GM19099 (cell line): Measurements from ENCODE around the gene DPPA4.

Source experiments
- POLR2A ChIP-seq: IDR thresholded peaks from 3 replicates; pipeline ENCODE4 v1.6.1; 2011; ENCODE audit warnings: low read depth; ENCODE audit not compliant: insufficient read length; ENCODE audit errors: extremely low read depth

DPPA4 gene

GRCh38 chr3:109346770-109347295, 9.5 kb upstream of the DPPA4 start:
- no peak for TF ChIP-seq POLR2A

GRCh38 chr3:109346099-109346498, 8.8 kb upstream of the DPPA4 start:
- no peak for TF ChIP-seq POLR2A

DNA sequence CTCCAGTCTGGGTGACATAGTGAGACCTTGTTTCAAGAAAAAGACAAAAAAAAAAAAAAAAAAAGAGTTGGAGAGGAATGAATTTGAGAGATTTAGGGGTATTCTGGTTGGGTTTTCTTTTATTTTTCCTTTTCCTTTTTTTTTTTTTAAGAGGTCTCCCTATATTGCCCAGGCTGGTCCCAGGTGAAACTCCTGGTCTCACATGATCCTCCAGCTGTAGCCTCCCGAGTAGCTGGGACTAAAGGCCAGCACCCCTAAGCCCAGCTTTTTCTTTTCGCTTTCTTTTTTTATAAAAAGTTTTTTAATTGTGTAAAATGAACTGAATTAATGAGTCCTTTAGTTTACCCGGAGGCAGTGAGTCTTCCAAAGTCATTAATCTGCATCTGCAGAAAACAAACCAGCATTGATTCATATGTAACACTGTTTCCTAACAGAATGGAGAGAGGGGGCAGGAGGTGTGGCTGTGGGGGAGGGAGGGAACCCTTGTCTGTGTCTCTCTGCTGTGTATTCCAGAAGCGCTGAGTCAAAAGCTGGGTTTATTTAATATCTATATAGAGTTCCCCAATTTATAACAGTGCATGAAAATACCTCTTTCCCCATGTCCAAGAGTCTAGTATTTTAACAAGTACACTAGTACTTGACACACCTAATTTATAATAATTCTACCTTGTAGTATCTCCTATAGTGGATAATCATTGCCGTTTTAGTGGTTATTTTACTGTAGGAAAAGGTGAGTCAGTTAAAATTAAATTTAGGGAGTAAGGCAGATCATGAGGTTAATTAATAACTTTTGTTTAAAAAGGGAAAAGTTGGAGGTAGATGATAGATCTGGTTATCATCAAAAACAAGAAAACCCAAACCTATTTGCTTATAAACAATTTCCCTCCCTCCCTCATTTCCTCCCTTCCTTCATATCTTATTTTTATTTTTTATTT, 2.6 kb upstream of the DPPA4 start:
- TF ChIP-seq POLR2A = no peak

- no peak for TF ChIP-seq POLR2A
Observed at GRCh38 chr3:109339197-109339596, 1.9 kb upstream of the DPPA4 start.

DNA sequence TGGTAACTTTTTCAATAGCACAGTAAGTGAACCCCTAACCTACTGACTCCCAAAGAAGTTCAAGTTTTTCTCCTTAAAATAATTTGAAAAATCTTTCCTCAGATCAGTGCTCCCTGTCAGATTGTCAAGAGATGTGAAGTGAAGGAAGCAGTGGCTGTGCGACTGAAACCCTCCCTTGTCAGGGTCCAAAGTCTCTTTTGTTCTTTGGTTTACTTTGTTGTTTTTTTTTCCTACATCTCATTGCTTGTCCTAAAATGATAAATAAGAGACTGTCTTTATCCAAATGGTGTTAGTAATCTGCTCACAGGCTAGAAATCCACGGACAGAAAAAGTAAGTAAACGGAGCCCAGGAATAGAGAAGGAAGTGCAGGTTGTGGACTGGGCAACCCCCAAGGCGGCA, 976 bp upstream of the DPPA4 start:
- no peak for TF ChIP-seq POLR2A

DNA sequence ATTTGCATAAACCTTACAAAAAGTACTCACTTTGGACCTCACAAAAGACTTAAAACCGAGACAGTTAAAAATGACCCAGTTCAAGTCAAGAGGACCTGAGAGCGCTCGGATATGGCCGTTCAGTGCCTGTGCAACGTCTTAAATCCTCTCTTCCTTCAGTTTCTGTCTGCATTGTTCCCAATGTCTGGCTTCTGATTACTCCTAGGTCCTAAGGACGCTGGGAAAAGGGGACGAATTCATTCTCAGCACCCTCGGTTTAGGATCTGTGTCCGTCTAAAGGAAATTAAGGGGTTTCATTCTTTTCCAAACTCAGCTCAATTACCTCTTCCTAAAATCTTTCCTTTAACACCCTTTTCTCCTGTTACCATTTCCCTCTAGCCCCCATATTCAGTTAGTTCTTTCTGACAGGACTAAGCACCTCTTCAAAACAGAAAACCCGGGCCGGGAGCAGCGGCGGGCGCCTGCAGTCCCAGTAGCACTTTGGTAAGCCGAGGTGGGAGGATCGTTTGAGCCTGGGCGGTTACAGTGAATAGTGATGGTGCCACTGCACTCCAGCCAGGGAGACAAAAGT, 970 bp downstream of the DPPA4 start:
- no peak for TF ChIP-seq POLR2A

DNA sequence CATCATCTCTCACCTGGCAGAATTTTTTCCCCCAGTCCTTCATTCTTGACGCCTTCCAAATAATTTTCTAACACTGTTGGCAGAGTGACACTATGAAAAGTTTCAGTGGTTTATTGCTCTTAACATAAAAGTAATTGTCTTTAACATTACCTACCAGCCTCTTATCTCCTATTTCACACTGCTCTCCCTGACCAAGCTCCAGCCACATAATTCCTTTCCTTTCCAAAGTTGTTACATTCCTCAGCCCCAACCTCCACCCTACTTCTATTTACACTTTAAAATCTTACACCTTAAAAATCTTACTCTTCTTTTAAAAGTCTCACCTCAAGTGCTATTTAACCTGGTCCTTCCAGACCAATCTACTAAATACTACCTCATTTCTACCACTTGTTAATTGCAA, 2.8 kb downstream of the DPPA4 start:
- TF ChIP-seq POLR2A = no peak

DNA sequence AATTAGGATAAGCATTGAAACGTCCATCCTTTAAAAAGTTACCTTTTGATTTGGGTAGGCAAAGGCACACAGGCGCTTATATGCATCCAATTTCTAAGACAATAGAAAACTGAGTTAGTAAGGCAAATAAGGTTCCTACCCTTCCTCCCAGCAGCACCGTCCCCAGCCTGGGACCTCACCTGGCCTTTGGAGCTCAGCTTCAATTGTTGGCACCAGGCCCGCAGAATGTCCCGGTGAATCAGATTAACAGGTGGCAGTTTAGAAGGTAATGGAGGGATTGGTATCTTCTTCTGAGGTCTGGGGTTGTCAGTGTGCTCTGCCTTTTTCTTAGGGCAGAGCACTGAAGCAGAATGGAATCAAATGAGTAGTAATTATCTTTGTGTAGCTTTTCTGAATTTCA, 5.7 kb downstream of the DPPA4 start:
- TF ChIP-seq POLR2A = no peak

DNA sequence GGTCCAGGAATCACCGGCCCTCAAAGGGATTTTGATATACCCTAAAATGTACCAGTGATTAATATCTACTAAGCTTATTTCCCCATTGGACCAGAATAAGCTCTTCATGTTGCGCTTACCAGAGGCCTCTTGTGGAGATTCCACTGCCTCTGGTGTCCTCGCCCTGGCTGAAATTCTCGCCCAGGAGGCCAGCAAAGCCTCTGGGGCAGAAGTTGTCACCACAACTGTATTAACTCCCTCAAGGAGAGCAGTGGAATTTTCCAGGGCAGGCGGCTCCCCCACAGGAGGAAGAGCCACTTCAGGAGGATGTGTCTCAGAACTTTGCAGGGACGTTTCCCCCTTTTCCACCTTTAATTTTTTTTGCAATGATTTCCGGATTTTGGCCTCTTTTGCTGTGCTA, 6.9 kb downstream of the DPPA4 start:
- TF ChIP-seq POLR2A = no peak

DNA sequence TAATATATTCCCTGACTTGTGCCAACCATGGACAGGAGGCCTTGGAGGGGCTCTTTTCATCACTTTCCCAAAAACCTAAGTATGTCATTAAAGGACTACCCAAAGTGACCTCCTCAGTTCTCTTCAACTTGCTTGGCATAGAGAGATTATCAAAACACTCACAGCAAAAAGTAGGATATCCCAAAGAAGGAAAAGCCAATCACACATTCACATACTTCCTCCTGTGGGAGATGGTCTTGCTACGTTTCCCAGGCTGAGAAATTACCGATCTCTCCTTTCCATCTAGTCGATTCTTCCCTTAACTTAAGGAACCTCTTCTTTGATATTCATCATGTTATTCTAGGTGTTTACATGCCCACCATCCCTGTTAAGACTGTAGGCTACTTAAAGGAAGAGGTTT, 9.1 kb downstream of the DPPA4 start:
- no peak for TF ChIP-seq POLR2A

- no peak for TF ChIP-seq POLR2A
Observed at GRCh38 chr3:109325657-109326056, 11.7 kb downstream of the DPPA4 start.

GRCh38 chr3:109325109-109325508, 12.2 kb downstream of the DPPA4 start:
- TF ChIP-seq POLR2A = no peak

- no peak for TF ChIP-seq POLR2A
Observed at GRCh38 chr3:109316162-109316730, 21.1 kb downstream of the DPPA4 start, which contains the start of gene DPPA2. Gene DPPA2 (minus strand): TSS chr3:109316517. CDS start chr3:109314542, 1,975 bp downstream.

- no peak for TF ChIP-seq POLR2A
Observed at GRCh38 chr3:109313061-109313460, 24.3 kb downstream of the DPPA4 start.

- no peak for TF ChIP-seq POLR2A
Observed at GRCh38 chr3:109297496-109297895, 39.9 kb downstream of the DPPA4 start.

- TF ChIP-seq POLR2A = no peak
Observed at GRCh38 chr3:109284071-109284470, 53.3 kb downstream of the DPPA4 start.

DNA sequence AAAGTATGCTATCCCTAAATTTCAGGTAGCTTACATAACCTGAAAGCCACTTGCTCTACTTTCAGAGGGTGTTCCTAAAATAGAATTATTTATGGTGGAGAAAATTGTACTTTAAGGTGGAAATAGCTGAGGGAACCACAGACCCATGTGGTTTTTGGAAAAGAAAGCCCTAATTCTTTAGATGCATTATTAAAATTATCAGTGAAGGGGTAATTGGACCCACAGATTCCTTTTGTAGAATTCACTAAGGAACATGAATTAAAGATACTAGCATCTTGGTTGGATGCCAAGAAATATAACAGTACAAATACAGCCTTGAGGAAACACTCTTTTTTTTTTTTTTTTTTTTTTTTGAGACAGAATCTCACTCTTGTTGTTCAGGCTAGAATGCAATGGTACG, 58.8 kb downstream of the DPPA4 start:
- TF ChIP-seq POLR2A = no peak

DNA sequence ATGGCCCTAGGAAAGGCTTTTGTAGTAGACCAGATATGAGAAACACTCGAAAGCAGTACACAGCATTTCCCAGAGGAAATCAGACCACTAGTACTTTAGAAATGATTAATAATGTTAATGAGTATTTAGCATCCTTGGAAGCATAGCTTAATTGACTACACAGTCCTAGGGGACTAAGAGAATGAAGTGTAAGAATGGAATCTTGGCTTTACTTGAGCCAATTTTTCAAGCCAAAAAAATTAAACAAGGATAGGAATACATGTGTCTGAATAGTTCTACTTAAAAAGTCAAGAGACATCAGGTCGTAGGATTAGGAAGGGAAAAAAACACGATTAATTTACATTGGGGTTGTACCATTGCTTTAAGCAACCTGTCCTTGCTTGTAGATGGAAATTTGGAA, 59.2 kb downstream of the DPPA4 start:
- TF ChIP-seq POLR2A = no peak
